B cell (primary cell): Measurements from ENCODE around the gene REELD1. TPM values are rescaled to one million over a fixed set of nuclear protein-coding genes. Genes with fewer than 3 reads are reported as not detected.

Experiments used
- ATAC-seq: fragments of 200-7000 bp; cut with Tn5 transposase; one replicate; pipeline ENCODE4 v1.10.0; 2021; ENCODE audit warnings: low read depth, mild to moderate bottlenecking, moderate number of reproducible peaks, moderate library complexity
- CTCF ChIA-PET: fragments of 350-600 bp; sonication (Branson Sonifier 250); formaldehyde crosslinking; loops from one replicate; lab custom pipeline; 2021; ENCODE audit warnings: antibody characterized with exemption, inconsistent platforms; lab: Charles Lee
- POLR2A ChIA-PET: fragments of 350-600 bp; sonication (Branson Sonifier 250); formaldehyde crosslinking; loops from one replicate; lab custom pipeline; 2021; ENCODE audit warnings: antibody characterized with exemption; lab: Charles Lee
- DNase-seq: peaks from one replicate; pipeline ENCODE4 v3.0.0; 2013
- H2AFZ ChIP-seq: 2 replicates; pipeline ENCODE4 v1.6.1; 2012; ENCODE audit warnings: mild to moderate bottlenecking, low read depth, low read length; ENCODE audit not compliant: insufficient read depth, poor library complexity, severe bottlenecking
- H3K27ac ChIP-seq, 2 donors: 1 replicate in 1 of 2; 2 replicates in 1 of 2; pipeline ENCODE4 v1.5.1; 2012 to 2013; ENCODE audit warnings: low read length in 2 of 2, mild to moderate bottlenecking in 2 of 2, moderate library complexity in 1 of 2
- H3K27me3 ChIP-seq, 4 experiments: fragments of 200-600 bp in 1 of 4; sonication (generic) in 1 of 4; replicated peaks in 1 of 4; 1 replicate in 2 of 4; 2 replicates in 2 of 4; pipeline versions ENCODE4 v1.6.1 to v1.7.0; 2013 to 2016; ENCODE audit warnings: low read length in 3 of 4, mild to moderate bottlenecking in 2 of 4, mixed read lengths in 1 of 4, moderate library complexity in 1 of 4; ENCODE audit not compliant: insufficient read depth in 4 of 4, control insufficient read depth in 3 of 4; ENCODE audit errors: control extremely low read depth in 1 of 4
- H3K36me3 ChIP-seq, 2 experiments: replicated peaks in 1 of 2; 1 replicate in 1 of 2; 2 replicates in 1 of 2; pipeline versions ENCODE4 v1.6.1 to v1.7.1; 2013; ENCODE audit warnings: low read length in 1 of 2; ENCODE audit not compliant: insufficient read depth in 2 of 2, control insufficient read depth in 1 of 2; ENCODE audit errors: control extremely low read depth in 1 of 2, extremely low read depth in 1 of 2
- H3K4me1 ChIP-seq, 2 donors: fragments of 200-600 bp in 1 of 2; sonication (generic) in 1 of 2; 1 replicate in 1 of 2; 2 replicates in 1 of 2; pipeline versions ENCODE4 v1.5.1 to v1.6.1; 2013 to 2017; ENCODE audit warnings: low read length in 2 of 2; ENCODE audit not compliant: control insufficient read depth in 2 of 2, insufficient read depth in 2 of 2
- H3K4me2 ChIP-seq: replicated peaks from 2 replicates; pipeline ENCODE3; 2012; ENCODE audit warnings: mild to moderate bottlenecking, low read depth, low read length; ENCODE audit not compliant: poor library complexity, severe bottlenecking
- H3K4me3 ChIP-seq, 5 experiments: fragments of 200-600 bp in 1 of 5; sonication (generic) in 1 of 5; 1 replicate in 3 of 5; 2 replicates in 2 of 5; pipeline versions ENCODE4 v1.5.1 to v1.7.0; 2011 to 2016; ENCODE audit warnings: low read length in 4 of 5, mild to moderate bottlenecking in 4 of 5, low read depth in 2 of 5, control low read depth in 1 of 5, moderate library complexity in 1 of 5; ENCODE audit not compliant: insufficient read depth in 1 of 5; ENCODE audit errors: control extremely low read depth in 1 of 5, extremely low read depth in 1 of 5
- H3K79me2 ChIP-seq: fragments of 200-600 bp; sonication (generic); one replicate; pipeline ENCODE4 v1.6.0; 2016; ENCODE audit warnings: low read length; ENCODE audit not compliant: control insufficient read depth, insufficient read depth
- H3K9ac ChIP-seq: fragments of 200-600 bp; sonication (generic); 2 replicates; pipeline ENCODE4 v1.6.1; 2017; ENCODE audit warnings: mild to moderate bottlenecking, low read length, moderate library complexity
- H3K9me3 ChIP-seq, 3 donors: one replicate each; pipeline versions ENCODE4 v1.6.1 to v1.7.1; 2013; ENCODE audit warnings: low read length in 2 of 3; ENCODE audit not compliant: control insufficient read depth in 2 of 3, insufficient read depth in 1 of 3; ENCODE audit errors: control extremely low read depth in 1 of 3
- H4K20me1 ChIP-seq: 2 replicates; pipeline ENCODE4 v1.6.0; 2012; ENCODE audit warnings: mild to moderate bottlenecking, low read length; ENCODE audit not compliant: insufficient read depth, control insufficient read depth, poor library complexity, severe bottlenecking
- H3K27ac Mint-ChIP-seq: one replicate; pipeline ENCODE4 v1.8.0; 2021; ENCODE audit warnings: mixed read lengths
- H3K27me3 Mint-ChIP-seq: one replicate; pipeline ENCODE4 v1.8.0; 2021; ENCODE audit warnings: mixed read lengths
- H3K4me1 Mint-ChIP-seq: one replicate; pipeline ENCODE4 v1.8.0; 2021; ENCODE audit warnings: mixed read lengths
- H3K4me3 Mint-ChIP-seq: one replicate; pipeline ENCODE4 v1.8.0; 2021; ENCODE audit warnings: mixed read lengths
- H3K9me3 Mint-ChIP-seq: one replicate; pipeline ENCODE4 v1.8.0; 2022; ENCODE audit warnings: mixed read lengths; ENCODE audit not compliant: insufficient read depth
- EZH2 ChIP-seq: IDR thresholded peaks from 2 replicates; pipeline ENCODE4 v1.6.1; 2012; ENCODE audit warnings: borderline replicate concordance, low read depth, mild to moderate bottlenecking, moderate library complexity, low read length; ENCODE audit not compliant: insufficient read depth, poor library complexity, severe bottlenecking
- WGBS: methylation state at CpG from one replicate; pipeline ENCODE4 v1.1.5; 2013; ENCODE audit warnings: missing lambda C conversion rate; ENCODE audit not compliant: insufficient coverage; 5-methylcytosine and 5-hydroxymethylcytosine counted together
- intact Hi-C: fragments of 100-400 bp; cut with micrococcal nuclease; formaldehyde crosslinking; loops from one replicate; pipeline ENCODE4 v1.10.0; 2022
- polyA plus RNA-seq: library from polyadenylated mRNA; depleted of rRNA; stranded (reverse); fragments of >200 nt; gene quantifications from 2 replicates; pipeline ENCODE4 v1.2.3, GENCODE V29; 2012
- total RNA-seq, 2 donors: library from RNA; stranded (reverse); fragments of 120-200 nt in 1 of 2; gene quantifications; 1 replicate in 1 of 2; 2 replicates in 1 of 2; pipeline versions ENCODE4 v1.2.3 to v1.2.4, GENCODE V29; 2013 to 2022
- TF ChIP-seq, protein P1 (sequence below): fragments of 200-600 bp; IDR thresholded peaks from one replicate; pipeline ENCODE4 v1.8.0; 2022; ENCODE audit warnings: antibody characterized with exemption, mild to moderate bottlenecking

The REELD1 gene
- total and polyA plus RNA-seq, 2 donors (not counting 1 experiment from before 2014, with no cell fraction given), result 2.6 to 7.8 TPM

DNA sequence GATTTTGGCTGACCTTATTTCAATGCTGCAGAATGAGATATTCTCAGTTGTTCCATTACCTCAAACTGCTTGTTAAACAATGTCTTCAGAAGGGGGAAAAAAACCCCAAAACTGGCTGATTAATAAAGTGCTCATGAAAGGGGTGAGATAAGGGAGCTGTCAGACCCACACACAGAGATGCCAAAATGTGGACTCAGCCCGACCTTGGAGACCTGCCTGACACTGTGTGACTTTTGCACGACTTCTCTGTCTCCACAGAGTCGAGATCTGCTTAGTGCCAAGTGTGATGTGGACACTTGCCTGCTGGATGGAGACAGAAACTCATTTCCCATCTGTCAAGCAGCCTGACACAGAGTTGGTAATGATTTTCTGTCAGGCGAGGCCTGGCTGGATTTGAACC, 31.5 kb downstream of the REELD1 start:
- H3K4me3 ChIP-seq, result no peak overlapping the region
- H3K27ac ChIP-seq, result no peak overlapping the region
- Mint-ChIP-seq H3K27ac (no peak overlapping the region), H3K4me3 (no peak overlapping the region), H3K4me1 (peaks cover 18% of the 10 kb centered on the region), H3K27me3 (peaks cover 2% of the 10 kb centered on the region), H3K9me3 (no peaks in the 10 kb centered on the region)
- H3K79me2 ChIP-seq, result no peaks in the 10 kb centered on the region
- intact Hi-C loops, result no loop called here
- H3K36me3 ChIP-seq, result no peaks in the 10 kb centered on the region
- no peaks in the 10 kb centered on the region for H4K20me1 ChIP-seq
- no peak for ATAC-seq
- CTCF ChIA-PET, result interaction anchor here (0.8 kb wide), 1 partner anchor 20 kb away, joined by 4 read pairs; no protein-coding TSS in a partner anchor
- no peak overlapping the region for H3K4me2 ChIP-seq
- no peak overlapping the region for H2AFZ ChIP-seq
- TF ChIP-seq, protein P1, sequence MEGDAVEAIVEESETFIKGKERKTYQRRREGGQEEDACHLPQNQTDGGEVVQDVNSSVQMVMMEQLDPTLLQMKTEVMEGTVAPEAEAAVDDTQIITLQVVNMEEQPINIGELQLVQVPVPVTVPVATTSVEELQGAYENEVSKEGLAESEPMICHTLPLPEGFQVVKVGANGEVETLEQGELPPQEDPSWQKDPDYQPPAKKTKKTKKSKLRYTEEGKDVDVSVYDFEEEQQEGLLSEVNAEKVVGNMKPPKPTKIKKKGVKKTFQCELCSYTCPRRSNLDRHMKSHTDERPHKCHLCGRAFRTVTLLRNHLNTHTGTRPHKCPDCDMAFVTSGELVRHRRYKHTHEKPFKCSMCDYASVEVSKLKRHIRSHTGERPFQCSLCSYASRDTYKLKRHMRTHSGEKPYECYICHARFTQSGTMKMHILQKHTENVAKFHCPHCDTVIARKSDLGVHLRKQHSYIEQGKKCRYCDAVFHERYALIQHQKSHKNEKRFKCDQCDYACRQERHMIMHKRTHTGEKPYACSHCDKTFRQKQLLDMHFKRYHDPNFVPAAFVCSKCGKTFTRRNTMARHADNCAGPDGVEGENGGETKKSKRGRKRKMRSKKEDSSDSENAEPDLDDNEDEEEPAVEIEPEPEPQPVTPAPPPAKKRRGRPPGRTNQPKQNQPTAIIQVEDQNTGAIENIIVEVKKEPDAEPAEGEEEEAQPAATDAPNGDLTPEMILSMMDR, result no peak
- no peak for TF ChIP-seq EZH2
- H3K27me3 ChIP-seq, result peaks cover 0 to 3% (median 0%) of the 10 kb centered on the region in 4 experiments
- 96% methylated on average over 4 of the region's 4 CpGs for WGBS
- H3K4me1 ChIP-seq, result peaks cover 9 to 12% of the 10 kb centered on the region in 2 donors
- H3K9me3 ChIP-seq, result no peaks in the 10 kb centered on the region
- no peak overlapping the region for H3K9ac ChIP-seq
- POLR2A ChIA-PET, result no interaction called here
- no peak for DNase-seq

GRCh38 chr4:146246381-146246780, 32.0 kb downstream of the REELD1 start:
- H3K36me3 ChIP-seq, result no peaks in the 10 kb centered on the region
- no peak overlapping the region for H3K4me3 ChIP-seq
- ChIA-PET POLR2A (no interaction called here), CTCF (no interaction called here)
- H3K79me2 ChIP-seq, result no peaks in the 10 kb centered on the region
- 82% methylated on average over 4 of the region's 6 CpGs for WGBS
- H3K27me3 ChIP-seq, result peaks cover 0 to 3% (median 0%) of the 10 kb centered on the region in 4 experiments
- TF ChIP-seq, protein P1, result no peak
- no peak for TF ChIP-seq EZH2
- no peak overlapping the region for H2AFZ ChIP-seq
- no peaks in the 10 kb centered on the region for H3K9me3 ChIP-seq
- Mint-ChIP-seq H3K27me3 (peaks cover 2% of the 10 kb centered on the region), H3K27ac (no peak overlapping the region), H3K4me3 (no peak overlapping the region), H3K9me3 (no peaks in the 10 kb centered on the region), H3K4me1 (peaks cover 15% of the 10 kb centered on the region)
- DNase-seq, result no peak
- no peaks in the 10 kb centered on the region for H4K20me1 ChIP-seq
- intact Hi-C loops, result no loop called here
- ATAC-seq, result no peak
- H3K4me2 ChIP-seq, result no peak overlapping the region
- H3K27ac ChIP-seq, result no peak overlapping the region
- peaks cover 9 to 12% of the 10 kb centered on the region in 2 donors for H3K4me1 ChIP-seq
- no peak overlapping the region for H3K9ac ChIP-seq
